Measurements from ENCODE around the gene STX11.

STX11 gene

DNA sequence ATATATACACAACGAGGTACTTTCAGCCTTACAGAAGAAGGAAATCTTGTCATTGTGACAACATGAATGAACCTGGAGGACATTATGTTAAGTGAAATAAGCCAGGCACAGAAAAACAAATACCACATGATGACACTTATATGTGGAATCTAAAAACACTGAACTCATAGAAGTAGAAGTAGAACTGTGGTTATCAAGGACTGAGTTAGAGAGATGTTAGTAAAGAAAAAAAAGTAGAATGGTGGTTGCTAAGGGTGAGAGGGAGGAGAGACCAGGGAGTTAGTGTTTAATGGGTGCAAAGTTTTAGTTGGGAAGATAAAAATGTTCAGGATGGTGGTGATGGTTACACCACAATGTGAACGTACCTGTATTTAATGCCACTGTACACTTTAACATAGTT is 4.8 kb upstream of the STX11 start:
- no peak overlapping the region for H3K4me3 ChIP-seq (replicated peaks; ENCODE audit: insufficient read depth, low read length)
- no peak for TF ChIP-seq SPI1 (IDR thresholded peaks at IDR 0.05; ENCODE audit: borderline replicate concordance, low read depth)
- TF ChIP-seq POLR2AphosphoS5 (IDR thresholded peaks at IDR 0.05; ENCODE audit: low read depth), result no peak
- TF ChIP-seq, protein P1, sequence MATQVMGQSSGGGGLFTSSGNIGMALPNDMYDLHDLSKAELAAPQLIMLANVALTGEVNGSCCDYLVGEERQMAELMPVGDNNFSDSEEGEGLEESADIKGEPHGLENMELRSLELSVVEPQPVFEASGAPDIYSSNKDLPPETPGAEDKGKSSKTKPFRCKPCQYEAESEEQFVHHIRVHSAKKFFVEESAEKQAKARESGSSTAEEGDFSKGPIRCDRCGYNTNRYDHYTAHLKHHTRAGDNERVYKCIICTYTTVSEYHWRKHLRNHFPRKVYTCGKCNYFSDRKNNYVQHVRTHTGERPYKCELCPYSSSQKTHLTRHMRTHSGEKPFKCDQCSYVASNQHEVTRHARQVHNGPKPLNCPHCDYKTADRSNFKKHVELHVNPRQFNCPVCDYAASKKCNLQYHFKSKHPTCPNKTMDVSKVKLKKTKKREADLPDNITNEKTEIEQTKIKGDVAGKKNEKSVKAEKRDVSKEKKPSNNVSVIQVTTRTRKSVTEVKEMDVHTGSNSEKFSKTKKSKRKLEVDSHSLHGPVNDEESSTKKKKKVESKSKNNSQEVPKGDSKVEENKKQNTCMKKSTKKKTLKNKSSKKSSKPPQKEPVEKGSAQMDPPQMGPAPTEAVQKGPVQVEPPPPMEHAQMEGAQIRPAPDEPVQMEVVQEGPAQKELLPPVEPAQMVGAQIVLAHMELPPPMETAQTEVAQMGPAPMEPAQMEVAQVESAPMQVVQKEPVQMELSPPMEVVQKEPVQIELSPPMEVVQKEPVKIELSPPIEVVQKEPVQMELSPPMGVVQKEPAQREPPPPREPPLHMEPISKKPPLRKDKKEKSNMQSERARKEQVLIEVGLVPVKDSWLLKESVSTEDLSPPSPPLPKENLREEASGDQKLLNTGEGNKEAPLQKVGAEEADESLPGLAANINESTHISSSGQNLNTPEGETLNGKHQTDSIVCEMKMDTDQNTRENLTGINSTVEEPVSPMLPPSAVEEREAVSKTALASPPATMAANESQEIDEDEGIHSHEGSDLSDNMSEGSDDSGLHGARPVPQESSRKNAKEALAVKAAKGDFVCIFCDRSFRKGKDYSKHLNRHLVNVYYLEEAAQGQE (IDR thresholded peaks at IDR 0.05; ENCODE audit: insufficient replicate concordance, low read depth), result no peak
- TF ChIP-seq GABPA (IDR thresholded peaks at IDR 0.05; ENCODE audit: low read depth), result no peak
- TF ChIP-seq, protein P2, sequence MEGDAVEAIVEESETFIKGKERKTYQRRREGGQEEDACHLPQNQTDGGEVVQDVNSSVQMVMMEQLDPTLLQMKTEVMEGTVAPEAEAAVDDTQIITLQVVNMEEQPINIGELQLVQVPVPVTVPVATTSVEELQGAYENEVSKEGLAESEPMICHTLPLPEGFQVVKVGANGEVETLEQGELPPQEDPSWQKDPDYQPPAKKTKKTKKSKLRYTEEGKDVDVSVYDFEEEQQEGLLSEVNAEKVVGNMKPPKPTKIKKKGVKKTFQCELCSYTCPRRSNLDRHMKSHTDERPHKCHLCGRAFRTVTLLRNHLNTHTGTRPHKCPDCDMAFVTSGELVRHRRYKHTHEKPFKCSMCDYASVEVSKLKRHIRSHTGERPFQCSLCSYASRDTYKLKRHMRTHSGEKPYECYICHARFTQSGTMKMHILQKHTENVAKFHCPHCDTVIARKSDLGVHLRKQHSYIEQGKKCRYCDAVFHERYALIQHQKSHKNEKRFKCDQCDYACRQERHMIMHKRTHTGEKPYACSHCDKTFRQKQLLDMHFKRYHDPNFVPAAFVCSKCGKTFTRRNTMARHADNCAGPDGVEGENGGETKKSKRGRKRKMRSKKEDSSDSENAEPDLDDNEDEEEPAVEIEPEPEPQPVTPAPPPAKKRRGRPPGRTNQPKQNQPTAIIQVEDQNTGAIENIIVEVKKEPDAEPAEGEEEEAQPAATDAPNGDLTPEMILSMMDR (IDR thresholded peaks at IDR 0.05; ENCODE audit: insufficient read depth, low read length), result no peak
- no peak overlapping the region for H3K27ac ChIP-seq (replicated peaks)
- no peak for DNase-seq (ENCODE audit: low read depth in 1 of 2, low spot score in 1 of 2)
- no peaks in the 10 kb centered on the region for H3K27me3 ChIP-seq (ENCODE audit: insufficient read depth, poor library complexity, severe bottlenecking)

DNA sequence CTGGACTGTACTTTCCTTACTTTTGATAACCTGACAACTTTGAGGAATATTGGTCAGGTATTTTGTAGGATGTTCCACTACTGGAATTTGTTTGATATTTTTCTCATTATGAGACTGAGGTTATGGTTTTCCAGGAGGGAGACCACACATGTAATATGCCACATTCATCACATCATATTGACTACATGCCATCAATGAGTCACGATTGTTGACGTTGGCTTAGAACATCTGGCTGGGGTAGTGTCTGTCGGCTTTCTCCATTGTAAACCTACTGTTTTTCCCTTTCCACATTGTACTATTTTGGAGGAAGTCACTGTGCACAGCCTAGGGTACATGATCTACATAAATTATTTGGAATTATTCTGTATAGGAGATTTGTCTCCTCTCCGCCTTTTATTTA is 1.4 kb upstream of the STX11 start:
- no peak overlapping the region for H3K4me3 ChIP-seq (replicated peaks; ENCODE audit: insufficient read depth, low read length)
- TF ChIP-seq SPI1 (IDR thresholded peaks at IDR 0.05; ENCODE audit: borderline replicate concordance, low read depth) (no peak), POLR2AphosphoS5 (IDR thresholded peaks at IDR 0.05; ENCODE audit: low read depth) (no peak), GABPA (IDR thresholded peaks at IDR 0.05; ENCODE audit: low read depth) (no peak)
- TF ChIP-seq, protein P2 (IDR thresholded peaks at IDR 0.05; ENCODE audit: insufficient read depth, low read length), result no peak
- TF ChIP-seq, protein P1 (IDR thresholded peaks at IDR 0.05; ENCODE audit: insufficient replicate concordance, low read depth), result no peak
- DNase-seq (ENCODE audit: low read depth in 1 of 2, low spot score in 1 of 2), result no peak
- H3K27ac ChIP-seq (replicated peaks), result no peak overlapping the region
- no peaks in the 10 kb centered on the region for H3K27me3 ChIP-seq (ENCODE audit: insufficient read depth, poor library complexity, severe bottlenecking)

DNA sequence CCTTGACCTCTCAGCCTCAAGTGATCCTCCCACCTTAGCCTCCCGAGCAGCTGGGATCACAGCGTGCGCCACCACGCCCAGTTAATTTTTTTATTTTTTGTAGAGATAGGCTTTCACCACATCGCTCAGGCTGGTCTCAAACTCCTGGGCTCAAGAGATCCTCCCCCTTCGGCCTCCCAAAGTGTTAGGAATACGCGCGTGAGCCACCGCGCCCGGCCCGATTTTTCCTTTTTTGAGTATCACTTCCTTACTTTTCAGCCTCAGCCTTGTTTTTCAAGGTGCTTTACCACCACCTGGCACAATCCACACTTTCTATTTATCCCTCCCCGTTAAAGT is 791 bp upstream of the STX11 start:
- peak overlapping the region; percentile 81 for H3K4me3 ChIP-seq (replicated peaks; ENCODE audit: insufficient read depth, low read length)
- TF ChIP-seq GABPA (IDR thresholded peaks at IDR 0.05; ENCODE audit: low read depth) (no peak), POLR2AphosphoS5 (IDR thresholded peaks at IDR 0.05; ENCODE audit: low read depth) (no peak), SPI1 (IDR thresholded peaks at IDR 0.05; ENCODE audit: borderline replicate concordance, low read depth) (no peak)
- TF ChIP-seq, protein P2 (IDR thresholded peaks at IDR 0.05; ENCODE audit: insufficient read depth, low read length), result no peak
- TF ChIP-seq, protein P1 (IDR thresholded peaks at IDR 0.05; ENCODE audit: insufficient replicate concordance, low read depth), result no peak
- no peak for DNase-seq (ENCODE audit: low read depth in 1 of 2, low spot score in 1 of 2)
- peak overlapping the region; percentile 57 for H3K27ac ChIP-seq (replicated peaks)
- H3K27me3 ChIP-seq (ENCODE audit: insufficient read depth, poor library complexity, severe bottlenecking), result no peaks in the 10 kb centered on the region

Measured in HL-60 (cell line).